ENCODE data around the gene ANTKMT.

ANTKMT gene

GRCh38 chr16:703406-703805 lies 17.5 kb upstream of the ANTKMT start:
- TF ChIP-seq, protein P1, sequence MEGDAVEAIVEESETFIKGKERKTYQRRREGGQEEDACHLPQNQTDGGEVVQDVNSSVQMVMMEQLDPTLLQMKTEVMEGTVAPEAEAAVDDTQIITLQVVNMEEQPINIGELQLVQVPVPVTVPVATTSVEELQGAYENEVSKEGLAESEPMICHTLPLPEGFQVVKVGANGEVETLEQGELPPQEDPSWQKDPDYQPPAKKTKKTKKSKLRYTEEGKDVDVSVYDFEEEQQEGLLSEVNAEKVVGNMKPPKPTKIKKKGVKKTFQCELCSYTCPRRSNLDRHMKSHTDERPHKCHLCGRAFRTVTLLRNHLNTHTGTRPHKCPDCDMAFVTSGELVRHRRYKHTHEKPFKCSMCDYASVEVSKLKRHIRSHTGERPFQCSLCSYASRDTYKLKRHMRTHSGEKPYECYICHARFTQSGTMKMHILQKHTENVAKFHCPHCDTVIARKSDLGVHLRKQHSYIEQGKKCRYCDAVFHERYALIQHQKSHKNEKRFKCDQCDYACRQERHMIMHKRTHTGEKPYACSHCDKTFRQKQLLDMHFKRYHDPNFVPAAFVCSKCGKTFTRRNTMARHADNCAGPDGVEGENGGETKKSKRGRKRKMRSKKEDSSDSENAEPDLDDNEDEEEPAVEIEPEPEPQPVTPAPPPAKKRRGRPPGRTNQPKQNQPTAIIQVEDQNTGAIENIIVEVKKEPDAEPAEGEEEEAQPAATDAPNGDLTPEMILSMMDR (IDR thresholded peaks at IDR 0.05; ENCODE audit: insufficient read depth, low read depth, low read length, missing control alignments) = no peak
- no peak overlapping the region for H3K4me3 ChIP-seq (ENCODE audit: low read depth, low read length)
- DNase-seq (ENCODE audit: low read depth) = no peak

DNA sequence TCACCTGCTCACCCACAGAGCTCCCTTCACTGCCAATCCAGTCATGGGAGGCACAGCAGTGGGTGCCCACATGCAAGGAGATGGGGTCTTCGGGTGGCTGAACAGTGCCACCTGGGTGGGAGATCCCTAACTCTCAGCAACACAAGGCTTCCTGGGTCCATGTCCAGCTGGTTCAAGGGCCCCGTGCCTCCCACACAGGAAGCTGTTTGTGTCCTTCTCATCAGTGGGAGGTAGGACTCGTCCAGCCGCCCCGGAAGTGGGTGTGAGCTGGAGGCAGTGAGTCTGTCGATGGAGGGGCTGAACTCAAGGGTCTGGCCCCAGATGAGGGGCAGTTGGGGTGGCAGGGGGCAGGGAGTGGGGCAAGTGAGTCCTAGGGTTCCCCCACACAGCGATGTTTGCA lies 16.9 kb upstream of the ANTKMT start:
- DNase-seq (ENCODE audit: low read depth) = no peak
- no peak overlapping the region for H3K4me3 ChIP-seq (ENCODE audit: low read depth, low read length)
- TF ChIP-seq, protein P1 (IDR thresholded peaks at IDR 0.05; ENCODE audit: insufficient read depth, low read depth, low read length, missing control alignments) = no peak

GRCh38 chr16:704552-705380 lies 16.2 kb upstream of the ANTKMT start:
- TF ChIP-seq, protein P1 (IDR thresholded peaks at IDR 0.05; ENCODE audit: insufficient read depth, low read depth, low read length, missing control alignments) = no peak
- DNase-seq (ENCODE audit: low read depth) = no peak
- no peak overlapping the region for H3K4me3 ChIP-seq (ENCODE audit: low read depth, low read length)

GRCh38 chr16:705431-706188 lies 15.3 kb upstream of the ANTKMT start, which contains the start of gene FBXL16:
Gene FBXL16 (minus strand): TSS chr16:705801. CDS start chr16:697405, 8,396 bp downstream.
- no peak for DNase-seq (ENCODE audit: low read depth)
- H3K4me3 ChIP-seq (ENCODE audit: low read depth, low read length) = no peak within 1 kb of the TSS

DNA sequence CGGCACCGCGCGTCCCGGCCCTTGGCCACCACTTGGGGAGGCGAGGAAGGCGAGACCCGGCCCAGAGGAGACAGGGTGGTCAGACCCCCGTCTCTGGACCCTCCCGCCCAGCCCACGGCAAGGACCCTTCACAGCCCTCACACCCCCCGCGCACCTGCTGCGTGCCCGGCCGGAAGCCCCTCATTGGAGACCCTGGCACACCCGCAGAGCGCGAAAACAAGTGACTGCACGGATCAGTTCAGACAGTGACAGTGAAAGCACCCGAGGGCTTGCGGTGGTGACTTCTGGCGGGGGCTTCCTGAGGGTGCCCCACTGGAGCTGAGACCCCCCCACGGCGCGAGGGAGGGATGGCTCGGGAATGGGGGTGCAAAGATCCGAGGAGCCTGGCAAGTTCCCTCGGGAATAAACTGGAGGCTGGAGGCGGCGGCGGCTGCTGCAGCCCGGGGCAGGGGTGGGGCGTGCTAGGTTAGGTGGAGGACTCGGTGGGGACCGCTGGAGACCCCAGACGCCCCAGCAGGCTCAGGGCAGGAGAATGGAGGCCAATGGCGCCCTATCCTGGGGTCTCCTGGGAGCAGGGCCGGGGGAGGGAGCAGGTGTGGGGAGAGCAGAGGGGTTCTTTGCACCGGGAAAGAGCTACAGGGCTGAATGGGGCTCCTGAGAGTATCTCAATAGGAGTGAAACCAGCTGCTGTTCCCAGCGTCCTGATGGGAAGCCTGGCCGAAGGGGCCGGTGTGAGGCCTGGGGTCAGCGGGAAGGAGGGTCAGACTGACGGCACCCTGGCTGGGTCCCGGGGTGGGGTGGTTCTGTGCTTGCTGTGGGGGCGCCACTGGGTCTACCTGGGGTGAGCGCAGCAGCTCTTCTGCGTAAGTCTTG lies 14.5 kb upstream of the ANTKMT start:
- no peak overlapping the region for H3K4me3 ChIP-seq (ENCODE audit: low read depth, low read length)
- TF ChIP-seq, protein P1 (IDR thresholded peaks at IDR 0.05; ENCODE audit: insufficient read depth, low read depth, low read length, missing control alignments) = no peak
- DNase-seq (ENCODE audit: low read depth) = no peak

More at GRCh38 chr16:705431-706188, 15.3 kb upstream of the ANTKMT start, which contains the start of gene FBXL16:
- TF ChIP-seq, protein P1 (IDR thresholded peaks at IDR 0.05; ENCODE audit: insufficient read depth, low read depth, low read length, missing control alignments) = no peak

GRCh38 chr16:707062-707538 lies 13.8 kb upstream of the ANTKMT start:
- H3K4me3 ChIP-seq (ENCODE audit: low read depth, low read length) = no peak overlapping the region
- TF ChIP-seq, protein P1 (IDR thresholded peaks at IDR 0.05; ENCODE audit: insufficient read depth, low read depth, low read length, missing control alignments) = no peak
- DNase-seq (ENCODE audit: low read depth) = no peak
